Naive thymus-derived CD8-positive, alpha-beta T cell (primary cell): ENCODE results near the gene PIK3AP1. TPM values are rescaled to one million over a fixed set of nuclear protein-coding genes. Genes with fewer than 3 reads are reported as not detected.
A peak's percentile ranks its signal among the peaks of the same experiment; 100 is the strongest.

Source experiments
- ATAC-seq, 2 donors: fragments of 150-1000 bp; cut with Tn5 transposase in 1 of 2; sonication (Bioruptor Pico), chemical (Tn5 transposase) in 1 of 2; 1 replicate in 1 of 2; 2 replicates in 1 of 2; pipeline ENCODE4 v1.10.0; 2021; ENCODE audit warnings: mild to moderate bottlenecking in 2 of 2, moderate library complexity in 2 of 2
- POLR2A ChIA-PET: fragments of 350-600 bp; sonication (Branson Sonifier 250); formaldehyde crosslinking; loops from one replicate; lab custom pipeline; 2021; ENCODE audit warnings: antibody characterized with exemption; lab: Charles Lee
- DNase-seq, 10 donors: peaks; one replicate each; pipeline versions ENCODE4 v3.0.0 to v3.0.0-alpha.2; 2020 to 2022
- H3K27ac Mint-ChIP-seq, 10 donors: one replicate each; pipeline ENCODE4 v1.8.0; 2020 to 2022; ENCODE audit warnings: mild to moderate bottlenecking in 10 of 10, mixed read lengths in 10 of 10, moderate library complexity in 4 of 10, inconsistent platforms in 1 of 10
- H3K27me3 Mint-ChIP-seq, 5 donors: one replicate each; pipeline ENCODE4 v1.8.0; 2021 to 2022; ENCODE audit warnings: mixed read lengths in 5 of 5
- H3K36me3 Mint-ChIP-seq, 3 donors: one replicate each; pipeline ENCODE4 v1.8.0; 2020 to 2022; ENCODE audit warnings: mixed read lengths in 3 of 3, mild to moderate bottlenecking in 2 of 3, inconsistent platforms in 1 of 3
- H3K4me1 Mint-ChIP-seq, 4 donors: one replicate each; pipeline ENCODE4 v1.8.0; 2021 to 2022; ENCODE audit warnings: mixed read lengths in 4 of 4
- H3K4me3 Mint-ChIP-seq, 10 donors: one replicate each; pipeline ENCODE4 v1.8.0; 2020 to 2022; ENCODE audit warnings: mild to moderate bottlenecking in 10 of 10, mixed read lengths in 10 of 10, moderate library complexity in 6 of 10, inconsistent platforms in 1 of 10
- H3K9me3 Mint-ChIP-seq, 9 donors: one replicate each; pipeline ENCODE4 v1.8.0; 2020 to 2022; ENCODE audit warnings: mixed read lengths in 9 of 9, mild to moderate bottlenecking in 3 of 9, inconsistent platforms in 1 of 9, moderate library complexity in 1 of 9
- polyA plus RNA-seq, 3 donors: library from polyadenylated mRNA; unstranded; fragments of 300-500 nt; fragmentation: Illumina TruSeq; gene quantifications; one replicate each; pipeline ENCODE4 v1.2.3, GENCODE V29; 2021
- total RNA-seq, 8 experiments: library from RNA in 2 of 8; stranded (reverse) in 2 of 8; gene quantifications; one replicate each; pipeline ENCODE4 v1.2.3 and lab custom pipeline; 2021 to 2026

The PIK3AP1 gene
- total and polyA plus RNA-seq, 5 experiments from 2014 or later, result 0.77 to 20.2 (median 4.7) TPM

- ATAC-seq (no peak), DNase-seq (no peak)
- no peaks in the 10 kb centered on the region for H3K27me3 Mint-ChIP-seq
- no peaks in the 10 kb centered on the region for H3K36me3 Mint-ChIP-seq
- H3K4me3 Mint-ChIP-seq, result no peak overlapping the region
- H3K9me3 Mint-ChIP-seq, result no peaks in the 10 kb centered on the region
- H3K27ac Mint-ChIP-seq, result peak overlapping the region in 3 of 10 donors; percentile 25 to 63 (median 57)
- H3K4me1 Mint-ChIP-seq, result peaks cover 10 to 51% (median 25%) of the 10 kb centered on the region in 4 donors
- POLR2A ChIA-PET, result interaction anchor here (0.7 kb wide), 1 partner anchor 186 kb away, joined by 3 read pairs; the partner anchor contains the start of gene LCOR
These were observed 74.0 kb downstream of the PIK3AP1 start for GRCh38 chr10:96646301-96646700.

- DNase-seq (no peak), ATAC-seq (peak in 1 of 2 donors; percentile 30)
- H3K9me3 Mint-ChIP-seq, result no peaks in the 10 kb centered on the region
- POLR2A ChIA-PET, result no interaction called here
- peak overlapping the region in 3 of 10 donors; percentile 20 to 75 (median 46) for H3K27ac Mint-ChIP-seq
- no peaks in the 10 kb centered on the region for H3K36me3 Mint-ChIP-seq
- no peaks in the 10 kb centered on the region for H3K27me3 Mint-ChIP-seq
- H3K4me1 Mint-ChIP-seq, result peaks cover under 1 to 46% (median 17%) of the 10 kb centered on the region in 4 donors
- no peak overlapping the region for H3K4me3 Mint-ChIP-seq
These were observed 75.1 kb downstream of the PIK3AP1 start for GRCh38 chr10:96645191-96645721.

GRCh38 chr10:96643920-96644319 lies 76.4 kb downstream of the PIK3AP1 start:
- peaks cover 1 to 42% (median 11%) of the 10 kb centered on the region in 4 donors for H3K4me1 Mint-ChIP-seq
- H3K27ac Mint-ChIP-seq, result no peak overlapping the region
- no peaks in the 10 kb centered on the region for H3K9me3 Mint-ChIP-seq
- ATAC-seq (no peak), DNase-seq (peak in 1 of 10 donors; percentile 8)
- no peaks in the 10 kb centered on the region for H3K36me3 Mint-ChIP-seq
- H3K27me3 Mint-ChIP-seq, result no peaks in the 10 kb centered on the region
- POLR2A ChIA-PET, result no interaction called here
- H3K4me3 Mint-ChIP-seq, result no peak overlapping the region

GRCh38 chr10:96642973-96643372 lies 77.3 kb downstream of the PIK3AP1 start:
- DNase-seq, result peak in 7 of 10 donors; percentile 13 to 67 (median 29)
- H3K4me1 Mint-ChIP-seq, result peaks cover 1 to 38% (median 11%) of the 10 kb centered on the region in 4 donors
- no peak overlapping the region for H3K4me3 Mint-ChIP-seq
- H3K9me3 Mint-ChIP-seq, result no peaks in the 10 kb centered on the region
- POLR2A ChIA-PET, result no interaction called here
- H3K36me3 Mint-ChIP-seq, result no peaks in the 10 kb centered on the region
- H3K27me3 Mint-ChIP-seq, result peaks cover 0 to under 1% (median 0%) of the 10 kb centered on the region in 5 donors
- H3K27ac Mint-ChIP-seq, result peak overlapping the region in 1 of 10 donors; percentile 58
- ATAC-seq, result no peak

GRCh38 chr10:96642530-96642929 lies 77.8 kb downstream of the PIK3AP1 start:
- H3K36me3 Mint-ChIP-seq, result no peaks in the 10 kb centered on the region
- H3K9me3 Mint-ChIP-seq, result no peaks in the 10 kb centered on the region
- POLR2A ChIA-PET, result no interaction called here
- ATAC-seq, result no peak
- H3K4me1 Mint-ChIP-seq, result peaks cover 1 to 34% (median 10%) of the 10 kb centered on the region in 4 donors
- peaks cover 0 to 4% (median 0%) of the 10 kb centered on the region in 5 donors for H3K27me3 Mint-ChIP-seq
- no peak overlapping the region for H3K4me3 Mint-ChIP-seq
- peak overlapping the region in 1 of 10 donors; percentile 58 for H3K27ac Mint-ChIP-seq
- no peak for DNase-seq

GRCh38 chr10:96641396-96642295 lies 78.7 kb downstream of the PIK3AP1 start:
- DNase-seq, result no peak
- Mint-ChIP-seq H3K27ac (peak overlapping the region in 1 of 10 donors; percentile 66), H3K9me3 (no peaks in the 10 kb centered on the region), H3K4me1 (peaks cover 1 to 25% (median 5%) of the 10 kb centered on the region in 4 donors), H3K36me3 (no peaks in the 10 kb centered on the region), H3K4me3 (no peak overlapping the region), H3K27me3 (peaks cover 0 to 5% (median 1%) of the 10 kb centered on the region in 5 donors)
- POLR2A ChIA-PET, result no interaction called here
- no peak for ATAC-seq

- no peak overlapping the region for H3K4me3 Mint-ChIP-seq
- H3K9me3 Mint-ChIP-seq, result no peaks in the 10 kb centered on the region
- ATAC-seq, result no peak
- H3K36me3 Mint-ChIP-seq, result no peaks in the 10 kb centered on the region
- POLR2A ChIA-PET, result interaction anchor here (0.9 kb wide), 1 partner anchor 53 kb away, joined by 3 read pairs; the partner anchor contains the start of gene TM9SF3
- peaks cover 0 to 6% (median 1%) of the 10 kb centered on the region in 5 donors for H3K27me3 Mint-ChIP-seq
- peaks cover 0 to 10% (median 3%) of the 10 kb centered on the region in 4 donors for H3K4me1 Mint-ChIP-seq
- DNase-seq, result no peak
- peak overlapping the region in 2 of 10 donors; percentile 63 to 86 for H3K27ac Mint-ChIP-seq
These were observed 80.4 kb downstream of the PIK3AP1 start for GRCh38 chr10:96639899-96640298.

- ATAC-seq (no peak), DNase-seq (no peak)
- H3K27me3 Mint-ChIP-seq, result peaks cover 0 to 6% (median 1%) of the 10 kb centered on the region in 5 donors
- POLR2A ChIA-PET, result interaction anchor here (0.9 kb wide), 1 partner anchor 52 kb away, joined by 3 read pairs; the partner anchor contains the start of gene TM9SF3
- H3K9me3 Mint-ChIP-seq, result no peaks in the 10 kb centered on the region
- H3K27ac Mint-ChIP-seq, result no peak overlapping the region
- no peaks in the 10 kb centered on the region for H3K36me3 Mint-ChIP-seq
- no peak overlapping the region for H3K4me3 Mint-ChIP-seq
- H3K4me1 Mint-ChIP-seq, result peaks cover 0 to 8% (median 3%) of the 10 kb centered on the region in 4 donors
These were observed 81.6 kb downstream of the PIK3AP1 start for GRCh38 chr10:96638696-96639095.

- ATAC-seq, result no peak
- Mint-ChIP-seq H3K9me3 (no peaks in the 10 kb centered on the region), H3K27me3 (peaks cover 0 to 6% (median 1%) of the 10 kb centered on the region in 5 donors), H3K4me3 (no peak overlapping the region), H3K27ac (no peak overlapping the region), H3K4me1 (peaks cover 0 to 8% (median 3%) of the 10 kb centered on the region in 4 donors), H3K36me3 (no peaks in the 10 kb centered on the region)
- POLR2A ChIA-PET, result no interaction called here
- DNase-seq, result no peak
These were observed 82.2 kb downstream of the PIK3AP1 start for GRCh38 chr10:96638120-96638519.

- peaks cover 0 to 6% (median 1%) of the 10 kb centered on the region in 5 donors for H3K27me3 Mint-ChIP-seq
- DNase-seq, result no peak
- no peak overlapping the region for H3K4me3 Mint-ChIP-seq
- no peak for ATAC-seq
- peaks cover 0 to 6% (median 3%) of the 10 kb centered on the region in 4 donors for H3K4me1 Mint-ChIP-seq
- H3K27ac Mint-ChIP-seq, result no peak overlapping the region
- POLR2A ChIA-PET, result no interaction called here
- H3K36me3 Mint-ChIP-seq, result no peaks in the 10 kb centered on the region
- no peaks in the 10 kb centered on the region for H3K9me3 Mint-ChIP-seq
These were observed 82.6 kb downstream of the PIK3AP1 start for GRCh38 chr10:96637709-96638108.

GRCh38 chr10:96636551-96636950 lies 83.8 kb downstream of the PIK3AP1 start:
- Mint-ChIP-seq H3K4me3 (no peak overlapping the region), H3K27ac (no peak overlapping the region), H3K4me1 (peaks cover 0 to 6% (median 3%) of the 10 kb centered on the region in 4 donors), H3K27me3 (peaks cover 0 to 6% (median 4%) of the 10 kb centered on the region in 5 donors), H3K36me3 (no peaks in the 10 kb centered on the region), H3K9me3 (no peaks in the 10 kb centered on the region)
- DNase-seq, result no peak
- ATAC-seq, result no peak
- POLR2A ChIA-PET, result interaction anchor here (0.7 kb wide), 1 partner anchor 13 kb away, joined by 3 read pairs; no protein-coding TSS in a partner anchor

- H3K36me3 Mint-ChIP-seq, result no peaks in the 10 kb centered on the region
- H3K4me3 Mint-ChIP-seq, result no peak overlapping the region
- H3K27me3 Mint-ChIP-seq, result peaks cover 0 to 6% (median 4%) of the 10 kb centered on the region in 5 donors
- ATAC-seq, result no peak
- DNase-seq, result no peak
- peak overlapping the region in 1 of 10 donors; percentile 41 for H3K27ac Mint-ChIP-seq
- no peaks in the 10 kb centered on the region for H3K9me3 Mint-ChIP-seq
- POLR2A ChIA-PET, result no interaction called here
- H3K4me1 Mint-ChIP-seq, result no peaks in the 10 kb centered on the region
These were observed 87.2 kb downstream of the PIK3AP1 start for GRCh38 chr10:96632974-96633710.
